ENCODE results near the gene ARMC5. TPM values are rescaled to one million over a fixed set of nuclear protein-coding genes. Genes with fewer than 3 reads are reported as not detected.

ARMC5 gene
- total and polyA plus RNA-seq, 12 donors = 2.9 to 37.9 (median 12.0) TPM

- 10 to 13% (median 12%) methylated on average over 6 of the region's 6 CpGs for WGBS, 4 donors
- intact Hi-C loops (cut with DNase I) = loop anchor here in 1 of 2 donors (10.0 kb wide), 1 partner anchor 206 kb away; a partner anchor contains a TSS
- peaks cover 7 to 28% of the 10 kb centered on the region in 2 donors for H3K4me1 ChIP-seq (replicated peaks in 1 of 2)
These were observed 49.5 kb downstream of the ARMC5 start for GRCh38 chr16:31508706-31509195.

GRCh38 chr16:31513126-31513525 lies 53.8 kb downstream of the ARMC5 start:
- no peak overlapping the region for H3K4me3 ChIP-seq
- 68 to 85% (median 75%) methylated on average over 6 of the region's 6 CpGs for WGBS, 4 donors
- H3K27me3 ChIP-seq = no peaks in the 10 kb centered on the region
- no peak for DNase-seq
- peaks cover 7 to 11% of the 10 kb centered on the region in 2 donors for H3K4me1 ChIP-seq (replicated peaks in 1 of 2)
- H3K27ac ChIP-seq = no peak overlapping the region
- intact Hi-C loops (cut with DNase I) = no loop called here
- H3K9me3 ChIP-seq (replicated peaks in 1 of 3) = no peaks in the 10 kb centered on the region
- H3K36me3 ChIP-seq (replicated peaks in 1 of 2) = no peaks in the 10 kb centered on the region
- TF ChIP-seq CTCF (IDR thresholded peaks at IDR 0.05) = no peak
- no peak for TF ChIP-seq POLR2A (IDR thresholded peaks at IDR 0.05)

More at GRCh38 chr16:31508706-31509195, 49.5 kb downstream of the ARMC5 start:
- DNase-seq = no peak
- peaks cover 0 to 7% of the 10 kb centered on the region in 2 donors for H3K36me3 ChIP-seq (replicated peaks in 1 of 2)
- no peak for TF ChIP-seq CTCF (IDR thresholded peaks at IDR 0.05)
- no peak for TF ChIP-seq POLR2A (IDR thresholded peaks at IDR 0.05)
- H3K27me3 ChIP-seq = no peaks in the 10 kb centered on the region
- H3K9me3 ChIP-seq (replicated peaks in 1 of 3) = no peaks in the 10 kb centered on the region
- H3K27ac ChIP-seq = peak overlapping the region; percentile 62 to 92 (median 89)
- peak overlapping the region; percentile 36 to 96 (median 91) for H3K4me3 ChIP-seq

GRCh38 chr16:31513884-31514283 lies 54.6 kb downstream of the ARMC5 start:
- H3K27me3 ChIP-seq = no peaks in the 10 kb centered on the region
- no peak for DNase-seq
- no peak overlapping the region for H3K27ac ChIP-seq
- no peak overlapping the region for H3K4me3 ChIP-seq
- H3K36me3 ChIP-seq (replicated peaks in 1 of 2) = no peaks in the 10 kb centered on the region
- peaks cover 4 to 10% of the 10 kb centered on the region in 2 donors for H3K4me1 ChIP-seq (replicated peaks in 1 of 2)
- H3K9me3 ChIP-seq (replicated peaks in 1 of 3) = no peaks in the 10 kb centered on the region
- TF ChIP-seq POLR2A (IDR thresholded peaks at IDR 0.05) = no peak
- no peak for TF ChIP-seq CTCF (IDR thresholded peaks at IDR 0.05)
- intact Hi-C loops (cut with DNase I) = no loop called here

Other genes with a start within 250 kb of the ARMC5 start
- gene TRIM72, start 245.4 kb upstream of the ARMC5 start, total RNA-seq = under 1 TPM in 3 of 9 donors, not detected in 6; 0.04 to 0.24 (median 0.06) TPM
- under 1 TPM in 2 of 3 donors, not detected in 1; 0.03 to 0.08 TPM for gene TRIM72, start 245.4 kb upstream of the ARMC5 start, polyA plus RNA-seq
- gene PYDC1, start 242.4 kb upstream of the ARMC5 start, total RNA-seq = not detected
- not detected for gene PYDC1, start 242.4 kb upstream of the ARMC5 start, polyA plus RNA-seq
- gene ITGAM, start 199.5 kb upstream of the ARMC5 start, total RNA-seq = 10 to 100 TPM in 7 of 9 donors, 1 to 10 TPM in 2; 1.7 to 35.4 (median 21.6) TPM
- 10 to 100 TPM in 1 of 3 donors, 1 to 10 TPM in 2; 4.8 to 12.5 (median 5.1) TPM for gene ITGAM, start 199.5 kb upstream of the ARMC5 start, polyA plus RNA-seq
- 1 to 10 TPM; 1.4 to 8.1 (median 3.5) TPM for gene ITGAX, start 104.3 kb upstream of the ARMC5 start, total RNA-seq
- gene ITGAX, start 104.3 kb upstream of the ARMC5 start, polyA plus RNA-seq = 10 to 100 TPM in 1 of 3 donors, 1 to 10 TPM in 2; 1.7 to 84.9 (median 3.7) TPM
- under 1 TPM in 4 of 9 donors, not detected in 5; 0.04 to 0.35 (median 0.17) TPM for gene ITGAD, start 66.2 kb upstream of the ARMC5 start, total RNA-seq
- gene ITGAD, start 66.2 kb upstream of the ARMC5 start, polyA plus RNA-seq = under 1 TPM; 0.03 to 0.16 (median 0.09) TPM
- gene COX6A2, start 31.1 kb upstream of the ARMC5 start, total RNA-seq = not detected
- gene COX6A2, start 31.1 kb upstream of the ARMC5 start, polyA plus RNA-seq = 1 to 10 TPM in 2 of 3 donors, not detected in 1; 2.8 to 5.2 TPM
- gene ZNF843, start 16.7 kb upstream of the ARMC5 start, total RNA-seq = 1 to 10 TPM in 6 of 9 donors, under 1 TPM in 3; 0.61 to 3.1 (median 1.8) TPM
- under 1 TPM; 0.37 to 0.97 (median 0.73) TPM for gene ZNF843, start 16.7 kb upstream of the ARMC5 start, polyA plus RNA-seq
- 10 to 100 TPM in 8 of 9 donors, 1 to 10 TPM in 1; 4.5 to 62.7 (median 33.8) TPM for gene TGFB1I1, start 12.7 kb downstream of the ARMC5 start, total RNA-seq
- gene TGFB1I1, start 12.7 kb downstream of the ARMC5 start, polyA plus RNA-seq = 10 to 100 TPM; 11.3 to 32.7 (median 29.7) TPM
- gene SLC5A2, start 23.6 kb downstream of the ARMC5 start, total RNA-seq = under 1 TPM in 2 of 9 donors, not detected in 7; 0.11 to 0.14 TPM
- 1 to 10 TPM in 2 of 3 donors, not detected in 1; 2.4 to 3.0 TPM for gene SLC5A2, start 23.6 kb downstream of the ARMC5 start, polyA plus RNA-seq
- 10 to 100 TPM; 41.2 to 86.6 (median 65.5) TPM for gene RUSF1, start 48.9 kb downstream of the ARMC5 start, total RNA-seq
- 100 to 1,000 TPM in 1 of 3 donors, 10 to 100 TPM in 2; 55.1 to 110 (median 65.1) TPM for gene RUSF1, start 48.9 kb downstream of the ARMC5 start, polyA plus RNA-seq
- gene AHSP, start 68.4 kb downstream of the ARMC5 start, total RNA-seq = 10 to 100 TPM in 1 of 9 donors, not detected in 8; 35.0 TPM
- gene AHSP, start 68.4 kb downstream of the ARMC5 start, polyA plus RNA-seq = not detected

All from adrenal gland (tissue), 12 donors.